Cerebellar nuclear complex (tissue), 1 donor: ENCODE results near the gene TNS3.

ENCODE experiments used
- DNase-seq, 2 experiments: peaks; one replicate each; lab custom pipeline; 2025; lab: John Stamatoyannopoulos, UW

The TNS3 gene

GRCh38 chr7:47407136-47407535 lies 174.8 kb downstream of the TNS3 start:
- no peak for DNase-seq

GRCh38 chr7:47406801-47407129 lies 175.1 kb downstream of the TNS3 start:
- no peak for DNase-seq

- peak in 1 of 2 experiments; percentile 65 for DNase-seq
These were observed 175.8 kb downstream of the TNS3 start for GRCh38 chr7:47405921-47406800.

GRCh38 chr7:47405286-47405904 lies 176.5 kb downstream of the TNS3 start:
- DNase-seq: no peak

GRCh38 chr7:47404010-47404409 lies 177.9 kb downstream of the TNS3 start:
- DNase-seq: no peak

- DNase-seq: no peak
These were observed 178.7 kb downstream of the TNS3 start for GRCh38 chr7:47402941-47403866.

GRCh38 chr7:47401611-47402570 lies 180.0 kb downstream of the TNS3 start:
- no peak for DNase-seq

- no peak for DNase-seq
These were observed 181.1 kb downstream of the TNS3 start for GRCh38 chr7:47400741-47401206.

GRCh38 chr7:47400001-47400400 lies 181.9 kb downstream of the TNS3 start:
- no peak for DNase-seq

- DNase-seq: no peak
These were observed 187.1 kb downstream of the TNS3 start for GRCh38 chr7:47394751-47395252.

GRCh38 chr7:47394216-47394615 lies 187.7 kb downstream of the TNS3 start:
- no peak for DNase-seq

GRCh38 chr7:47393406-47393805 lies 188.5 kb downstream of the TNS3 start:
- DNase-seq: no peak

GRCh38 chr7:47392241-47392759 lies 189.6 kb downstream of the TNS3 start:
- peak in 1 of 2 experiments; percentile 26 for DNase-seq

- no peak for DNase-seq
These were observed 190.2 kb downstream of the TNS3 start for GRCh38 chr7:47391726-47392125.

- DNase-seq: no peak
These were observed 191.0 kb downstream of the TNS3 start for GRCh38 chr7:47390914-47391313.

- DNase-seq: no peak
These were observed 191.8 kb downstream of the TNS3 start for GRCh38 chr7:47389923-47390630.

GRCh38 chr7:47389171-47389922 lies 192.6 kb downstream of the TNS3 start:
- DNase-seq: no peak

GRCh38 chr7:47387506-47387905 lies 194.4 kb downstream of the TNS3 start:
- DNase-seq: no peak

GRCh38 chr7:47386273-47386835 lies 195.6 kb downstream of the TNS3 start:
- DNase-seq: no peak
